Right atrium auricular region (tissue), 2 donors: ENCODE data around the gene TWF2. TPM values are rescaled to one million over a fixed set of nuclear protein-coding genes. Genes with fewer than 3 reads are reported as not detected.
"Not testable (repeated sequence)": the region's sequence is repeated elsewhere in the genome, so short reads cannot be mapped to it uniquely, and the experiment has no call there.

ENCODE experiments used
- DNase-seq: peaks from one replicate; pipeline ENCODE4 v3.0.0-alpha.2; 2019; ENCODE audit warnings: low spot score
- H3K27ac ChIP-seq, 2 donors: fragments of 200-600 bp; sonication (generic); 1 replicate in 1 of 2; 2 replicates in 1 of 2; pipeline ENCODE4 v1.5.1; 2016 to 2019
- H3K27me3 ChIP-seq, 2 donors: fragments of 200-600 bp; sonication (generic); one replicate each; pipeline versions ENCODE4 v1.5.1 to v1.6.0; 2017 to 2019
- H3K36me3 ChIP-seq: fragments of 200-600 bp; sonication (generic); one replicate; pipeline ENCODE4 v1.5.1; 2016
- H3K4me1 ChIP-seq, 2 donors: fragments of 200-600 bp; sonication (generic); one replicate each; pipeline versions ENCODE4 v1.5.1 to v1.6.0; 2017 to 2019
- H3K4me3 ChIP-seq, 2 donors: fragments of 200-600 bp; sonication (generic); 1 replicate in 1 of 2; 2 replicates in 1 of 2; pipeline ENCODE4 v1.5.1; 2017 to 2019; ENCODE audit warnings: mild to moderate bottlenecking in 1 of 2, moderate library complexity in 1 of 2
- H3K9me3 ChIP-seq, 2 donors: fragments of 200-600 bp; sonication (generic); one replicate each; pipeline ENCODE4 v1.5.1; 2019
- total RNA-seq, 2 donors: library from RNA; depleted of rRNA; stranded (reverse); fragments of >200 nt; gene quantifications; one replicate each; pipeline ENCODE4 v1.1.0, GENCODE V29; 2016
- TF ChIP-seq, protein P1 (sequence below), 2 donors: fragments of 200-600 bp; sonication (generic); IDR thresholded peaks; one replicate each; pipeline ENCODE4 v1.5.1; 2019; ENCODE audit warnings: antibody characterized with exemption in 2 of 2

Gene TWF2
- total RNA-seq, result 10 to 100 TPM; 54.4 to 58.6 TPM

DNA sequence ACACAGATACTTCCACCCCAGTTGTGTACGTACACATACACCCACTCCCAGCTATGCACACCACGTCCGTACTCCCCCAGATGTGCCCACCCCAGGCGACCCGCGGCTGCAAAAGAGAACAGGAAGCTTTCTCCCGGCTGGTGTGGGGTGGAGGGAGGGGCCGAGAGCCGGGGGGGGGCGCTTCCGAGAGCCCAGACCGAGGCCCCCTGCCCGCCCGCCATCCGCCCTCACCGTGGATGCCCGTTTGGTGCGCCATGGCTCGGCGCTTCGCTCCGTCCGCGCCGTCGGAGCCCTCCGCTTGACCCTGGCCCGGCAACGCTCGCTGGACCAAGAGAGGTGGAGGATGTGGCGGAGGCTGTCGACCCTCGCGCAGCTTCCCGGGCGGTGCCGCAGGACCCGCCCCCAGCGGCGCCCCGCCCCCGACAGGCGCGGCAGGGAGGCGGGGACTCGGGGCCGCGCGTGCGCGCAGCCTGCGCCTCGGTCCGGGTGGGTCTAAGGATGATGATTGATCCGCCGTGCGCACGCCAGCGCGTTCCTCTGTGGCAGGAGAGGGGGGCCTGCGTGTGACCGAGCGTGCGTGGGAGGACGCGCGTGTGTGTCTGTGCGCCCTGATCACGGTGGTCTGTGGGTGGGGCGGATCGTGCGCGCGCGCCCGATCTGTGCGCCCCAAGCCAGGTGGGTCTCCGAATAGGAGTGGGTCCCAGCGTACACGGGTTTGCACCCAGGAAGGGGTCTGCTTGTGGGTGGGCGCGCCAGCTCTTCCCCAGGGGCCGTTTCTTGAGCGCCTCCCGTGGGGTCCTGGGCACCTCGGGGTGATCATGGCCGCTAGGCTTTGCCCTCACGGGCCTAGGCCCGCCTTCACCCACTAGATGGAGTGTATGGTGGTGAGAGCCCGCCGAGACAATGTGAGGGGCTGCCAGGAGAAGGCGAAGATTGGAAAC is at the start of gene TWF2:
Gene TWF2, minus strand, starts transcription at position 398 of the 941 bp plus-strand sequence. Its CDS starts 142 bp downstream, at position 256.
- TF ChIP-seq, protein P1, sequence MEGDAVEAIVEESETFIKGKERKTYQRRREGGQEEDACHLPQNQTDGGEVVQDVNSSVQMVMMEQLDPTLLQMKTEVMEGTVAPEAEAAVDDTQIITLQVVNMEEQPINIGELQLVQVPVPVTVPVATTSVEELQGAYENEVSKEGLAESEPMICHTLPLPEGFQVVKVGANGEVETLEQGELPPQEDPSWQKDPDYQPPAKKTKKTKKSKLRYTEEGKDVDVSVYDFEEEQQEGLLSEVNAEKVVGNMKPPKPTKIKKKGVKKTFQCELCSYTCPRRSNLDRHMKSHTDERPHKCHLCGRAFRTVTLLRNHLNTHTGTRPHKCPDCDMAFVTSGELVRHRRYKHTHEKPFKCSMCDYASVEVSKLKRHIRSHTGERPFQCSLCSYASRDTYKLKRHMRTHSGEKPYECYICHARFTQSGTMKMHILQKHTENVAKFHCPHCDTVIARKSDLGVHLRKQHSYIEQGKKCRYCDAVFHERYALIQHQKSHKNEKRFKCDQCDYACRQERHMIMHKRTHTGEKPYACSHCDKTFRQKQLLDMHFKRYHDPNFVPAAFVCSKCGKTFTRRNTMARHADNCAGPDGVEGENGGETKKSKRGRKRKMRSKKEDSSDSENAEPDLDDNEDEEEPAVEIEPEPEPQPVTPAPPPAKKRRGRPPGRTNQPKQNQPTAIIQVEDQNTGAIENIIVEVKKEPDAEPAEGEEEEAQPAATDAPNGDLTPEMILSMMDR (IDR thresholded peaks at IDR 0.05), result peak; percentile 19 to 61
- Histone ChIP-seq H3K4me3 (peak within 1 kb of the TSS; percentile 78 to 85), H3K27ac (peak within 1 kb of the TSS; percentile 93 to 95), H3K9me3 (no peaks in the 10 kb centered on the region), H3K27me3 (no peaks in the 10 kb centered on the region), H3K36me3 (no peaks in the 10 kb centered on the region), H3K4me1 (peaks cover 0 to 59% of the 10 kb centered on the region in 2 donors)
- DNase-seq, result no peak

DNA sequence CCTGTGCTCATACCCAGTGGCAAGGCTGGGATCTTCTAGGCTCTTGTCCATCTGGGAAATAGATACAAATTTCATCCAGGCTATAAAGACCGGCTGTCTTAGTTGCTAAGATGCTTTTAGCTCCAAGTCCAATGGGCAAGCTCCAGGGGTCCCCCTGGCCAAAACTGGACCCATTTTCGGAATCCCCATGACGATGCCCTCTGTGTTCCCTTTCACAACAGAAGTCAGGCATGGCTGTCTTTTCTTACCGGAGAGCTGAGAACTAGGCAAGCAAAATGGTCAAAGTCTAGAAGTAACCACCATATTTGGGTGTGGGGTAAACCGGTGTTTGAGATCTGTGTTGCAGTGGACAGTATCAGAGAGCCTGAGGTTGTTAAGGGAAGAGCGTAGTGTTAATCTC is 49.7 kb upstream of the TWF2 start:
- Histone ChIP-seq H3K4me1 (peaks cover 0 to 25% of the 10 kb centered on the region in 2 donors), H3K27me3 (no peaks in the 10 kb centered on the region), H3K36me3 (peaks cover 17% of the 10 kb centered on the region), H3K27ac (peak overlapping the region in 1 of 2 donors; percentile 99), H3K4me3 (peak overlapping the region in 1 of 2 donors; percentile 76), H3K9me3 (no peaks in the 10 kb centered on the region)
- TF ChIP-seq, protein P1 (IDR thresholded peaks at IDR 0.05), result no peak
- no peak for DNase-seq

DNA sequence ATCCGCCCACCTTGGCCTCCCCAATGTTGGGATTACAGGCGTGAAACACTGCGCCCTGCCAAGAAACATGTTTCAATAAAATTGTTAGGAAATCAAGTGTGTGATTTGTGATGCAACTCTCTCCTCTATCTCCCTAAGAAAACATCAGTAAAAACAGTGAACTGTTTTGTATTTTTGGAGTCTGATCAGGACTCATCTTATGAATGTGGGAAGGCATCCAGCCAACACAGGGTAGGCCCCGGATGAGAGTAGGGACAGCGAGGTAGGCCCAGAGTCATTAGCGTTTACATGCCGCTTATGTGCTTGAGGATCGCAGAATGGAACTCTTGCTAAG is 47.8 kb upstream of the TWF2 start:
- Histone ChIP-seq H3K36me3 (peaks cover 4% of the 10 kb centered on the region), H3K27me3 (no peaks in the 10 kb centered on the region), H3K4me1 (peaks cover 0 to 34% of the 10 kb centered on the region in 2 donors), H3K27ac (peak overlapping the region; percentile 99 to 100), H3K4me3 (peak overlapping the region; percentile 76 to 97), H3K9me3 (no peaks in the 10 kb centered on the region)
- no peak for DNase-seq
- TF ChIP-seq, protein P1 (IDR thresholded peaks at IDR 0.05), result no peak

DNA sequence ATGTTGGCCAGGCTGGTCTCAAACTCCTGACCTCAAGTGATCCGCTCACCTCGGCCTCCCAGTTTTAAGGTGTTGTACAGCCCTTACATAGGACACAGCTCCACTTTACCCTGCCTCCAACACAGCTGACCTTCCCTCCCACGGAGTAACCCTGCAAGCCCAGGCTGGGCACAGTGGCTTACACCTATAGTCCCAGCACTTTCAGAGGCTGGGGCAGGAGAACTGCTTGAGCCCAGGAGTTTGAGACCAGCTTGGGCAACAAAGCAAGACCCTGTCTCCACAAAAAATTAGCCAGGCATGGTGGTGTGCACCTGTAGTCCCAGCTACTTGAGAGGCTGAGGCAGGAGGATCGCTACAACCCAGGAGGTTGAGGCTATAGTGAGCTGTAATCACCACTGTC is 45.1 kb upstream of the TWF2 start:
- H3K4me1 ChIP-seq, result peaks cover 0 to 48% of the 10 kb centered on the region in 2 donors
- not testable (repeated sequence) for H3K27ac ChIP-seq, H3K27me3 ChIP-seq, H3K36me3 ChIP-seq, H3K9me3 ChIP-seq, H3K4me3 ChIP-seq, DNase-seq

DNA sequence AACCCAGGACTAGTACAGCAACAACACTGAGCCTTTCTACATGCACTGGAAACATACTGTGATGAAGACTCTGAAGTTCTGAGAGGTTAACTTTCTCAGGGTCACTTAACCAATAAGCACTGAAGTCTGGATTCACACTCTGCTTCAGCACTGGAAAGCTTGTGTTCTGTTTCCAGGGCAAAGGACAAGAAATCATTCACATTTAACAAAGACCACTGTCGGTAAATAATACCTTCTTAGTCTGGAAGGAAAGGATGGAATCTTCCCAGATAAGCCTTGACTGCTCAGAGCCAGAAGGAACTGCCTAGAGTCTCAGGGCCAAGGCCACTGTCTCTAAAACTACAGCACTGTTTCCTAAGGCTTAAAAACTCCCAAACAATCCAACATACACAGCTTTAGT is 44.3 kb upstream of the TWF2 start:
- Histone ChIP-seq H3K9me3 (no peaks in the 10 kb centered on the region), H3K36me3 (no peaks in the 10 kb centered on the region), H3K27me3 (no peaks in the 10 kb centered on the region), H3K4me3 (no peak overlapping the region), H3K4me1 (peaks cover 0 to 43% of the 10 kb centered on the region in 2 donors), H3K27ac (no peak overlapping the region)
- DNase-seq, result no peak
- TF ChIP-seq, protein P1 (IDR thresholded peaks at IDR 0.05), result no peak

DNA sequence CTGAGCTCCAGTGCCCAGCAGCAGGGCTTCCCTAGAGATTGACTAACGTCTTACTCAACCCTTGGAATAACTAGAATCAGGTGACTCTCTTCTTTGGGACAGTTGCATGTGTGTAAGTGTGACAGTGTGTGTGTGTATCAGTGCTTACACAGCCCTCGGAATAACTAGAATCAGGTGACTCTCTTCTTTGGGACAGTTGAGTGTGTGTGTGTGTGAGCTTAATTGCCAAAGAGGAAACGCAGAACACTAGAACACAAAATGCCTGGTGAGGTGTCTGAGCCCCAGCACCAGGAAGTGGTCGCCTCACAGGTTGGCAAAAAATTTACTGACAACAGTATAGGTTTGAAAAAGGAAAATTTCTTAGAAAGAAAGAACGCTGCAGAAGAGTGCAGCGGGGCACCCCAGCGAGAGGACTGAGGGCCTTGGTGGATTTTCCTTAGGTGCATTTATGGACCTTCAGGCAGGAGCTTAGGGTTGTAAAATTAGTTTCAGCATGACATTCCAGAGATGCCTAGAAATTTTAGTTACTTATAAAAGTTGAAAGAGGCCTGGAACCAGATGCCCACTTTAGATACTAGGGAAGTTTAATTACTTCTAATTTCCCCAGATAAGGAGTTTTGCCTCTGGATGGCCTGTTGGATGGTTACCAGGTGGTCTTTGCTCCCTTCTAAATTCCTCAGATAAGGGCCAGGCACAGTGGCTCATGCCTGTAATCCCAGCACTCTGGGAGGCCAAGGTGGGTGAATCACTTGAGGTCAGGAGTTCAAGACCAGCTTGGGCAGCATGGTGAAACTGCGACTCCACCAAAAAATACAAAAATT is 43.2 kb upstream of the TWF2 start:
- peaks cover 0 to 39% of the 10 kb centered on the region in 2 donors for H3K4me1 ChIP-seq
- H3K27me3 ChIP-seq, result no peaks in the 10 kb centered on the region
- TF ChIP-seq, protein P1 (IDR thresholded peaks at IDR 0.05), result no peak
- peak overlapping the region in 1 of 2 donors; percentile 12 for H3K27ac ChIP-seq
- H3K4me3 ChIP-seq, result no peak overlapping the region
- H3K9me3 ChIP-seq, result no peaks in the 10 kb centered on the region
- no peaks in the 10 kb centered on the region for H3K36me3 ChIP-seq
- no peak for DNase-seq
